Inflammatory macrophage treated with lipopolysaccharide for 4 hours (primary cell): ENCODE measurements around the gene CDR2.

Experiments used
- DNase-seq: peaks from one replicate; pipeline ENCODE4 v3.0.0-alpha.2; 2020

CDR2 gene

GRCh38 chr16:22299036-22299435, 75.4 kb downstream of the CDR2 start:
- DNase-seq, result no peak

- peak; percentile 91 for DNase-seq
These were observed 76.3 kb downstream of the CDR2 start for GRCh38 chr16:22297871-22298733.

- peak; percentile 98 for DNase-seq
These were observed 77.1 kb downstream of the CDR2 start, which contains the start of gene POLR3E for GRCh38 chr16:22297114-22297870. Gene POLR3E, plus strand, starts transcription at chr16:22297409. Its CDS starts 5,560 bp downstream, at chr16:22302969.

- no peak for DNase-seq
These were observed 78.0 kb downstream of the CDR2 start for GRCh38 chr16:22296225-22297113.
